Measurements from ENCODE around the gene NPR2. TPM values are rescaled to one million over a fixed set of nuclear protein-coding genes. Genes with fewer than 3 reads are reported as not detected.
A peak's percentile ranks its signal among the peaks of the same experiment; 100 is the strongest.

NPR2 gene
- total RNA-seq, 2 experiments from 2014 or later: 4.7 to 9.8 TPM

GRCh38 chr9:35750256-35750531 lies 41.2 kb upstream of the NPR2 start:
- Histone ChIP-seq H3K9me3 (ENCODE audit: low read length) (no peaks in the 10 kb centered on the region), H4K20me1 (ENCODE audit: insufficient read depth, low read length) (peaks cover 14% of the 10 kb centered on the region; the same call in 1 of the 2 replicates), H2AFZ (ENCODE audit: low read length) (no peak overlapping the region), H3K4me1 (ENCODE audit: insufficient read depth, low read length, poor library complexity, severe bottlenecking) (peaks cover 55% of the 10 kb centered on the region), H3K36me3 (ENCODE audit: insufficient read depth, low read length) (peaks cover 26% of the 10 kb centered on the region; the same call in 1 of the 2 replicates), H3K4me2 (ENCODE audit: low read length) (peak overlapping the region; percentile 98), H3K79me2 (ENCODE audit: insufficient read depth, low read depth, low read length) (peaks cover 35% of the 10 kb centered on the region), H3K4me3 (ENCODE audit: low read depth, low read length, poor library complexity, severe bottlenecking) (peak overlapping the region; percentile 89), H3K27ac (ENCODE audit: low read depth, low read length, poor library complexity, severe bottlenecking) (peak overlapping the region; percentile 51), H3K9me2 (ENCODE audit: insufficient read depth, low read length) (no peaks in the 10 kb centered on the region)
- TF ChIP-seq CTCF (conservative IDR thresholded peaks at IDR 0.05; ENCODE audit: low read length) (no peak), EZH2phosphoT487 (IDR thresholded peaks at IDR 0.05; ENCODE audit: borderline replicate concordance, low read depth, low read length) (no peak)
- CTCF ChIA-PET (ENCODE audit: unreplicated experiment): interaction anchor here (1.3 to 2.3 kb wide), 2 partner anchors 23 to 53 kb away, joined by 3 to 6 read pairs; no protein-coding TSS in a partner anchor
- BruUV-seq (replicated peaks): no TSS peak
- POLR2A ChIA-PET: interaction anchor here (0.7 to 4.3 kb wide), 5 partner anchors 10 to 131 kb away, joined by 3 to 38 read pairs (median 4); partner anchors contain the start of genes CREB3 and TLN1
- DNase-seq (ENCODE audit: low spot score): no peak
- intact Hi-C loops (cut with micrococcal nuclease; ENCODE audit: unreplicated experiment): no loop called here

GRCh38 chr9:35753466-35753865 lies 37.9 kb upstream of the NPR2 start:
- Histone ChIP-seq H3K4me1 (ENCODE audit: insufficient read depth, low read length, poor library complexity, severe bottlenecking) (peaks cover 55% of the 10 kb centered on the region), H3K4me3 (ENCODE audit: low read depth, low read length, poor library complexity, severe bottlenecking) (no peak overlapping the region), H3K36me3 (ENCODE audit: insufficient read depth, low read length) (peaks cover 22% of the 10 kb centered on the region; the same call in 1 of the 2 replicates), H4K20me1 (ENCODE audit: insufficient read depth, low read length) (no peaks in the 10 kb centered on the region), H2AFZ (ENCODE audit: low read length) (no peak overlapping the region), H3K9me3 (ENCODE audit: low read length) (no peaks in the 10 kb centered on the region), H3K27ac (ENCODE audit: low read depth, low read length, poor library complexity, severe bottlenecking) (no peak overlapping the region), H3K4me2 (ENCODE audit: low read length) (no peak overlapping the region), H3K79me2 (ENCODE audit: insufficient read depth, low read depth, low read length) (peaks cover 12% of the 10 kb centered on the region), H3K9me2 (ENCODE audit: insufficient read depth, low read length) (no peaks in the 10 kb centered on the region)
- TF ChIP-seq EZH2phosphoT487 (IDR thresholded peaks at IDR 0.05; ENCODE audit: borderline replicate concordance, low read depth, low read length) (no peak), CTCF (conservative IDR thresholded peaks at IDR 0.05; ENCODE audit: low read length) (no peak)
- intact Hi-C loops (cut with micrococcal nuclease; ENCODE audit: unreplicated experiment): no loop called here
- ChIA-PET CTCF (ENCODE audit: unreplicated experiment) (no interaction called here), POLR2A (no interaction called here)
- no TSS peak for BruUV-seq (replicated peaks)
- DNase-seq (ENCODE audit: low spot score): no peak

- Histone ChIP-seq H3K9me2 (ENCODE audit: insufficient read depth, low read length) (no peaks in the 10 kb centered on the region), H4K20me1 (ENCODE audit: insufficient read depth, low read length) (no peaks in the 10 kb centered on the region), H3K4me3 (ENCODE audit: low read depth, low read length, poor library complexity, severe bottlenecking) (no peak within 1 kb of the TSS), H3K4me2 (ENCODE audit: low read length) (peak within 1 kb of the TSS; percentile 74; the same call in 1 of the 2 replicates), H2AFZ (ENCODE audit: low read length) (no peak within 1 kb of the TSS), H3K4me1 (ENCODE audit: insufficient read depth, low read length, poor library complexity, severe bottlenecking) (peaks cover 63% of the 10 kb centered on the region), H3K36me3 (ENCODE audit: insufficient read depth, low read length) (peaks cover 22% of the 10 kb centered on the region; the same call in 1 of the 2 replicates), H3K79me2 (ENCODE audit: insufficient read depth, low read depth, low read length) (peaks cover 17% of the 10 kb centered on the region), H3K9me3 (ENCODE audit: low read length) (no peaks in the 10 kb centered on the region), H3K27ac (ENCODE audit: low read depth, low read length, poor library complexity, severe bottlenecking) (peak within 1 kb of the TSS; percentile 94)
- CTCF ChIA-PET (ENCODE audit: unreplicated experiment): no interaction called here
- intact Hi-C loops (cut with micrococcal nuclease; ENCODE audit: unreplicated experiment): no loop called here
- no peak for DNase-seq (ENCODE audit: low spot score)
- POLR2A ChIA-PET: no interaction called here
- no peak for TF ChIP-seq CTCF (conservative IDR thresholded peaks at IDR 0.05; ENCODE audit: low read length)
- no peak for TF ChIP-seq EZH2phosphoT487 (IDR thresholded peaks at IDR 0.05; ENCODE audit: borderline replicate concordance, low read depth, low read length)
- no TSS peak for BruUV-seq (replicated peaks)
These were observed 37.1 kb upstream of the NPR2 start, which contains the start of gene MSMP for GRCh38 chr9:35754264-35754663. MSMP (minus strand) TSS chr9:35754276; CDS start chr9:35754129, 147 bp downstream.
